Right renal pelvis (tissue), 4 donors: Measurements from ENCODE around the gene MCRIP2. TPM values are rescaled to one million over a fixed set of nuclear protein-coding genes. Genes with fewer than 3 reads are reported as not detected.

Source experiments
- DNase-seq, 4 donors: peaks; one replicate each; pipeline ENCODE4 v3.0.0-alpha.2; 2013; ENCODE audit warnings: low read depth in 4 of 4, low spot score in 3 of 4, missing footprints in 1 of 4
- polyA plus RNA-seq, 4 donors: library from polyadenylated mRNA; unstranded; fragments of 120-200 nt; gene quantifications; one replicate each; pipeline ENCODE4 v1.2.1, GENCODE V29; 2013; ENCODE audit not compliant: insufficient read length in 4 of 4

The MCRIP2 gene
- polyA plus RNA-seq, 4 donors, result 15.4 to 28.0 (median 17.3) TPM

DNA sequence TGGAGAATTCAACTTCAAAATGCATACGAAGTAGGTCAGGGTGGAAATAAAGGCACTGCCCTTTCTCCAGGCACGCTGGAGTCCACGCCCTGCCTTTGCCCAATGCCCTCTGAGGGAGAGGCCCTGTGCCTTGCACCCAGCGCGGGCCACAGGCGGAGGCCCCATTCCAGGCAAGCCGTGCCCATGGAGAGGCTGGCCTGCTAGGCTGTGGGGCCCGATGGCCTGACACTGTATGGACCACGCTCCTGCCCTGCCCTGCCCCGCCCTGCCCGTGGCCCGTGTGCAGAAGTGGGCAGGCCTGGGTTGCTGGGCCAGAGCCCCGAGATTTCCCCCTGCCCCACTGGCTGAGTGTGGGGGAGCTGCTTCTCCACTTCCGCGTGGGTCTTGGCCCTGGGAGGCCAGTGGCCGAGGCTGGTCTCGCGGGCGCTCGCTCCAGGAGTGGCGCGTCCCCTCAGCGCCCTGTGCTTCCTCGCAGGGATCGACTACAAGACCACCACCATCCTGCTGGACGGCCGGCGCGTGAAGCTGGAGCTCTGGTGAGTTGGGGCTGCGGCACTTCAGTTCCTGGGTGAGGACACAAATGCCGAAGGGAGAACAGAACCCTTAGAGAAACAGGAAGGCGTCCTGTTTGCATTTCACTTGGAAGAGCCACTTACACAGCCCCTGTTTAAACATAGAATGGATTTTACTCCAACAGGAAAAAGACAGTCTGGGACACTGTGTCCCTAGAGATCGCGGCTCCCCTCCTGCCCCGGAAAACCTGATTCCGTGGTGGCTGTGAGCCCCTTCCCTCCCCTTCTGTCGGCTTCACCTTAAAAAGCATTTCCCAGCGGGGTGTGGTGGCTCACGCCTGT lies 24.7 kb upstream of the MCRIP2 start:
- no peak for DNase-seq

DNA sequence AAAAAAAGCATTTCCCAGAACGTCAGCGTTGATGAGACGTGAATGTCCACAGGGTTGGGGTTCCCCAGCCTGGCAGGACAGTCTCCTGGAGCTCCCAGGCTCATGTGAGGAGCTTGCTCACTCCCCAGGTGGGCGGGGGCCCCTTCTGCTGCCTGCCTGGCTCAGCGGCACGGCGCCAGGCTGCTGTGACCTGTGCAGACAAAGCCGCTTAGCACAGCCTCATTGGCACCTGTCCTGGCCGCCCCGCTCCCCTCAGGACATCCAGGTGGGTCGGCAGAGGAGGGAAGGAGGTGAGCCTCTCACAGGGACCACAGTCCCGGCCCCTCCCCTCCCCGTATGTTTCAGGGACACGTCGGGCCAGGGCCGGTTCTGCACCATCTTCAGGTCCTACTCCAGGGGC lies 23.8 kb upstream of the MCRIP2 start:
- DNase-seq, result no peak

DNA sequence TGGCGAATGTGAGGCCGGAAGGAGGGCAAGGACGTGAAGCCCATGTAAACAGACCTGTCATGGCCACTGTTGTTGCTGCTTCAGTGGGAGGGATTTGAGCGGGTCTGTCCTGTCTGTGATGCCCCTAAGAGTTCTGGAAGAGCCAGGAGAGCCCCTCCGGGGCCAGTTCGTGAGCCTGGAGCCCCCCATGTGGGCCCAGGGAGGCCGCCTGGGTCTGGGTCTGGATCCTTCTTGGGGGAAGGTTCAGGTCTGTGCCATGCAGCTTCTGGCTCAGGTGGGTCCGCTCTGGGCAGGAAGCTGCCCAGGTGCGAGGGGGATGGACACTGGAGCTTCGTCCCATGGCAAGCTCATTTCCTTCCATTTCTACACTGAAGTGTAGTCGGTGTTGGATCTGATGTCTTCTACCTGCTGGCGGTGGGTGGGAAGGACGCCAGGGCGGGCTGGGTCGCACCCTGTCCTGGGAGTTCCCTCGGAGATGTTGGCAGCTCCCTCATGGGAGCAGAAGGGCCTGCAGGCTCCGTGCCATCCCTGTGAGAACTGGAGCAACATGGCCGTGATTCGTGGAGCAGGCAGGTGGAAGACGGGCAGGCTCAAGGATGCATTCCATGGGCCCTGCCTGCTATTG lies 22.0 kb upstream of the MCRIP2 start:
- no peak for DNase-seq

- DNase-seq, result no peak
These were observed 20.7 kb upstream of the MCRIP2 start for GRCh38 chr16:620700-621525.

DNA sequence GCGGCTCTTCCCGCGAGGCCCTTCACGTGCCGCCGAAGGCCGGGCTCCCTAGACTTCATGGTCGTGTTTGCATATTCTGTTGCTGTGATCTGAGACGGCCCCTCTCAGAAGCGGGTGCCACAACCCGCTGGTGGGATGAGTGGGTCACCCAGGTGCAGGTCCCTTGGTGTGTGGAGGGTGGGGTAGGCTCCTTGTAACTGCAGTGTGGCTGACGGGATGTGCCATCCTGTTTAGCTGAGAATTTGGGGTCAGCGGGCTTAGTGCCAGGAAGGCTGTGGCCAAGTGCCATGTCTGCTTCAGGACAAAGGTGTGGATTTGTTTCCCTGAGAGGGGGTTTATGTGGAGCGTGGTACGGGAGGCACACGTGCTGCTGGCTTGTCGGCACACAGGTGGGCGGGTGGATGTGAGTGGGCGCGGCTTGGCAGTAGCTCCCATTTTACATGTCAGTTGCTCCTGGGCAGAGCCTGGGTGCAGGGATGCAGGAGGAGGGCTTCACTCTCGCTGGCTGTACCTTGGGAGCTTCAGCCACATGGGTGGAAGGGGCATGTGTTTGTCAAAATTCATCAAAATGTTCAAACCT lies 20.0 kb upstream of the MCRIP2 start:
- no peak for DNase-seq

DNA sequence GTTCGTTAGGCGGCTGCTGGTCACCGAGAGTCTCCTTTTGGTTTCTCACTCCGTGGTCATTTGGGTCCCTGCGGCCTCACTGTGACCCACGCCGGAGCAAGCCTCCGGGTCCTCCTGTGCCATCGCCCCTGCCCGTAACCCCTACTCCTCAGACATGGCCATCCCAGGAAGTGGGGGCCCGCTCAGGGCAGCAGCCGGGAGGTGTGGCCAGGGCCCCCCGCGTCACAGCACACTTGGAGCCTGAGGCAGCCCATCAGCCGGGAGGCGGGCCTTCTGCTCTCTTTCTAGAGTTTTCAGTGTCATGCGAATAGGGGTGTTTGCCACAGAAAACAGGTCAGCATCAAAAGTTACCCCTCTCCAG lies 18.7 kb upstream of the MCRIP2 start:
- no peak for DNase-seq

- no peak for DNase-seq
These were observed 17.0 kb upstream of the MCRIP2 start for GRCh38 chr16:624526-625070.

GRCh38 chr16:625117-625976 lies 16.3 kb upstream of the MCRIP2 start:
- no peak for DNase-seq

DNA sequence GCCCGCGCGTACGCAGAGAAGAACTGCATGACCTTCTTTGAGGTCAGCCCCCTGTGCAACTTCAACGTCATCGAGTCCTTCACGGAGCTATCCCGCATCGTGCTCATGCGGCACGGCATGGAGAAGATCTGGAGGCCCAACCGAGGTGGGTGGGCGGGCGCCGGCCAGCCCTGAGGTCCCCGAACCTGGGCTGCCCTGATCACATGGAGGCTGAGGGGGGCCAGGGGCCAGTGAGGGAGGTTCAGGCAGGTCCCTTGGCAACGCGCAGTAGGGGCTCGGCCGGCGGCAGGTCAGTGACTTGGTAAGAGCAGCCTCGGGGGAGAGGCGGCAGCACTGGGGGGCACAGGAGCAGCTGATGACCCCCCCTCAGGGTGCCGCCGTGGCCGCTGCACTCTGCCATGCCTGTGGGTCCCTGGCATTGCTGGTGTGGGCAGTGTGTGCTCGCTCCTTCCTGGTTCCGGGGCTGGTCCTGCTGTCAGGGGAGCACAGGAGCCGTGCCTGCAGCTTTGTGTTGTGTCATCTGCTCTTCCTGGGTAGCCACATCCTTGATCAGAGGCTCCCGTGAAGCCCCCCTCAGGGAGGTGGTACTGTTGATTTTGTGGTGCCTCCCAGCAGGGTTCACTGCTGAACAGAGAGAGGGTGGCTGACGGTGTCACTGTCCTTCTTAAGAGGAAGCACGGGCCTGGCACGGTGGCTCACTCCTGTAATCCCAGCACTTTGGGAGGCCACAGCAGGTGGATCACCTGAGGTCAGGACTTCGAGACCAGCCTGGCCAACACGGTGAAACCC lies 15.5 kb upstream of the MCRIP2 start:
- DNase-seq, result no peak

DNA sequence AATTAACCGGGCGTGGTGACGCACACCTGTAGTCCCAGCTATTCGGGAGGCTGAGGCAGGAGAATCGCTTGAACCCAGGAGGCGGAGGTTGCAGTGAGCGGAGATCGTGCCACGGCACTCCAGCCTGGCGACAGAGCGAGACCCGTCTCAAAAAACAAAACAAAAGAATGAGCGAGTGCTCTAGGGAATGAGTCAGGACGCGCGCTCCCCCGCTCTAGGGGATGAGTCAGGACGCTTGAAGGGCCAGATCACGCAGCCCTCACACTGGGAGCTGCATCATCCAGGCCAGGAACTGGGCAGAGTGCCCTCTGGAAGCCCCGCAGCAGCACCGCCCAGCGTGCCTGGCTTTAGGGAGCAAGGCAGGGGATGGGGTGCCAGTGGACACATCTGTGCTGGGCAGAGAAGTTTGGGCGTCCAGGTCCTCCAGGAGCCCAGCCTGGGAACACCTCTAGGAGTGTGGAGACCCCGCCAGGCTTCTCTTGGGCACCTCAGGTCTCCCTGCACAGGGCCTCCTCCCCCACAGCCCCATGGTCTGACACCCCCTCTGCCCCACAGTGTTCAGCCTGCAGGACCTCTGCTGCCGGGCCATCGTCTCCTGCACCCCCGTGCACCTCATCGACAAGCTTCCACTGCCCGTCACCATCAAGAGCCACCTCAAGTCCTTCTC lies 14.7 kb upstream of the MCRIP2 start:
- no peak for DNase-seq

DNA sequence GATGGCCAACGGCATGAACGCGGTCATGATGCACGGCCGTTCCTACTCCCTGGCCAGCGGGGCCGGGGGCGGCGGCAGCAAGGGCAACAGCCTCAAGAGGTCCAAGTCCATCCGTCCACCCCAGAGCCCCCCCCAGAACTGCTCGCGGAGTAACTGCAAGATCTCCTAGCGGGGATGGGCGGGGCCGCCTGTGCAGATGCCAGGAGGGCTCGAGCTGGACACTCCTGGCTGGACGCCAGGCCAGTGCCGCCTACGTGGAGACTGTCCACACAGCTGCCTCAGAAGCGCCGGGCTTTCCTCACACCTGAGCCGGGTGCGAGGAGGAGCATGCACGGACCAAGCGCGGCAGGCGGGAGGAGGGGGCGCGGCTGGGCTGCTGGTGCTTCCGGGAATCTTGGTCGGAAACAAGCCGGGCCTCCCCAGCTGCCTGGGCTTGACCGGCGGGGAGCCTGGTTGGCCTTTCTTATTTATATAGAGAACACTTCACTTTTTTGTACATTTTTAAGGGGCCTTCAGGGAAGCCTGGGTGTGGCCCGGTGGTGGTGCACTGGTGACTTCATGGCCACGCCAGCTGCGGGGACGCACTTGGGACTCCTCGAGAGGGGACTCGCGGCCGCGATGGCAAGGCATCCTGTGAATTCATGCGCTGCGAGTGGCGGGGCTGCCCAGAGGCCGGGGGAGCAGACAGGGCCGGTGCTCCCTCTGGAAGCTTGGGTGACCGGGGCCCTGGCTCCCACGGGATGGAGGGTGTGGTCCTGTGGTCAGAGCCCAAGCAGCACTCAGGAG lies 14.0 kb upstream of the MCRIP2 start:
- no peak for DNase-seq

DNA sequence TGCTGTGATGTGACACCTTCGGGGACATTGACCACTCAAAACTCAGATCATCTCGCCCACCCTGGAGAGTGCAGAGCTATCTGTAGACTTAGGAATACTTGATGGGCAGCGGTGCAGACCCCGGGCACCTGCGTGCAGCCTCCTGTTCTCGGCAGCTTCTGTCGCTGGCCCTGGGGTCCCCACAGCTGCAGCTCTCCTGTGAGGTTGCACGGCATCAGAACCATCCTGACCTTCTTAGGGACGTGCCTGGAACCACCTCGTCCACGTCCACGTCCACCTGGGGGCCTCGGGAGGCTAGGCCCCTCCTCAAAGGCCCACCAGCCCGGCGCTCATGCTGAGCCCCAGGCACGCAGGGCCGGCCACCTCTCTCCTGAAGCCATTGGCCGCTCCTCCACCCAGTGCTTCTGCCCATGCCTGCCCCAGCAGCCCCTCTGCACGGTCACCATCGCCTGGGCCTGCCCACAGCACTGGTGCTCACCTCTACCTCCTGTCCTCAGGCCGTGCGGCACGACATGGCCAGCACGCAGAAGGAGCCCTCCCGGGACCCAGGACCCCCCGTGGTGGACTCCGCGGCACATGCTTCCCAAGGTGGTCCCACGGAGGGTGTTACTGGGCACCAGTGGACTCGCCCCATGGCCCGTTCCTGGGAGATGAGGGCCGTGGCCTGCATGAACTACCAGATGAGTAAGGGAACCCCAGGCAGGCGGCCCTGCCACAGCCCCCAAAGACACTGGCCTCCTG lies 13.1 kb upstream of the MCRIP2 start:
- no peak for DNase-seq

- DNase-seq, result no peak
These were observed 12.3 kb upstream of the MCRIP2 start for GRCh38 chr16:629185-629832.

- DNase-seq, result no peak
These were observed 11.8 kb upstream of the MCRIP2 start for GRCh38 chr16:629833-630248.

GRCh38 chr16:630249-630814 lies 11.3 kb upstream of the MCRIP2 start:
- no peak for DNase-seq

GRCh38 chr16:630815-631405 lies 10.7 kb upstream of the MCRIP2 start, which contains the start of gene WFIKKN1:
TSS of gene WFIKKN1 (plus strand) at chr16:630985. CDS start at chr16:631254, 269 bp downstream.
- DNase-seq, result peak in 1 of 4 donors; percentile 30
